A549 (cell line): ENCODE results near the gene ITGAX.

Experiments
- CHD4 ChIP-seq: fragments of 200-600 bp; sonication (generic); IDR thresholded peaks from 2 replicates; pipeline ENCODE4 v1.6.1; 2016; ENCODE audit warnings: antibody characterized with exemption, mild to moderate bottlenecking, borderline replicate concordance
- HDAC2 ChIP-seq: fragments of 200-600 bp; sonication (generic); IDR thresholded peaks from 2 replicates; pipeline ENCODE4 v1.6.1; 2016
- NFE2L2 ChIP-seq: fragments of 150-350 bp; conservative IDR thresholded peaks from 2 replicates; pipeline ENCODE4 v1.6.1; 2014; ENCODE audit warnings: low read length
- POLR2A ChIP-seq: IDR thresholded peaks from 2 replicates; pipeline ENCODE4 v1.6.1; 2012; ENCODE audit warnings: mild to moderate bottlenecking, low read length
- SREBF2 ChIP-seq: fragments of 450-650 bp; IDR thresholded peaks from 2 replicates; pipeline ENCODE4 v1.6.1; 2014; ENCODE audit warnings: mild to moderate bottlenecking, moderate library complexity
- TF ChIP-seq, protein P1 (sequence below): fragments of >200 bp; sonication (Bioruptor Twin); formaldehyde crosslinking; IDR thresholded peaks from 3 replicates; pipeline ENCODE4 v1.5.1; 2016
- TF ChIP-seq, protein P2 (sequence below): IDR thresholded peaks from 2 replicates; pipeline ENCODE4 v1.6.1; 2012; ENCODE audit warnings: low read depth, borderline replicate concordance
- TF ChIP-seq, protein P3 (sequence below): IDR thresholded peaks from 2 replicates; pipeline ENCODE4 v1.6.1; 2012
- TF ChIP-seq, protein P4 (sequence below): fragments of 200-600 bp; sonication (generic); IDR thresholded peaks from 2 replicates; pipeline ENCODE4 v1.6.1; 2016; ENCODE audit warnings: antibody characterized with exemption, mild to moderate bottlenecking, moderate library complexity
- TF ChIP-seq, protein P5 (sequence below): fragments of >200 bp; sonication (Bioruptor Twin); formaldehyde crosslinking; IDR thresholded peaks from 3 replicates; pipeline ENCODE4 v1.6.1; 2016

DNA sequence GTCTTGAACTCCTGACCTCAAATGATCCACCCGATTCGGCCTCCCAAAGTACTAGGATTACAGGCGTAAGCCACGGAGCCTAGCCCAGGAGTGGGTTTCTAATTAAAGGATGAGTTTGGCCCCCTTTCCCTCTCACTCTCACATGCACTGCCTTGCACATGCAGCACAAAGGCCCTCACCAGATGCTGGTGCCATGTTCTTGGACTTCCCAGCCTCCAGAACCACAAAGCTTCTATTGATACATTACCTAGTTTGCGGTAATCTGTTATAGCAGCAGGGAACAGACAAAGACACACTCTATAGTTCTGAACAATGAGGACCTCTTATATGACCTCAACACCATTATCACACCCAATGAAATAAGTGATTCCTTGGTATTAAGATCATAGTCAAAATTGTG lies 20.3 kb downstream of the ITGAX start:
- TF ChIP-seq, protein P1, sequence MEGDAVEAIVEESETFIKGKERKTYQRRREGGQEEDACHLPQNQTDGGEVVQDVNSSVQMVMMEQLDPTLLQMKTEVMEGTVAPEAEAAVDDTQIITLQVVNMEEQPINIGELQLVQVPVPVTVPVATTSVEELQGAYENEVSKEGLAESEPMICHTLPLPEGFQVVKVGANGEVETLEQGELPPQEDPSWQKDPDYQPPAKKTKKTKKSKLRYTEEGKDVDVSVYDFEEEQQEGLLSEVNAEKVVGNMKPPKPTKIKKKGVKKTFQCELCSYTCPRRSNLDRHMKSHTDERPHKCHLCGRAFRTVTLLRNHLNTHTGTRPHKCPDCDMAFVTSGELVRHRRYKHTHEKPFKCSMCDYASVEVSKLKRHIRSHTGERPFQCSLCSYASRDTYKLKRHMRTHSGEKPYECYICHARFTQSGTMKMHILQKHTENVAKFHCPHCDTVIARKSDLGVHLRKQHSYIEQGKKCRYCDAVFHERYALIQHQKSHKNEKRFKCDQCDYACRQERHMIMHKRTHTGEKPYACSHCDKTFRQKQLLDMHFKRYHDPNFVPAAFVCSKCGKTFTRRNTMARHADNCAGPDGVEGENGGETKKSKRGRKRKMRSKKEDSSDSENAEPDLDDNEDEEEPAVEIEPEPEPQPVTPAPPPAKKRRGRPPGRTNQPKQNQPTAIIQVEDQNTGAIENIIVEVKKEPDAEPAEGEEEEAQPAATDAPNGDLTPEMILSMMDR = no peak
- TF ChIP-seq POLR2A (no peak), CHD4 (no peak), NFE2L2 (no peak), HDAC2 (no peak), SREBF2 (no peak)
- TF ChIP-seq, protein P2, sequence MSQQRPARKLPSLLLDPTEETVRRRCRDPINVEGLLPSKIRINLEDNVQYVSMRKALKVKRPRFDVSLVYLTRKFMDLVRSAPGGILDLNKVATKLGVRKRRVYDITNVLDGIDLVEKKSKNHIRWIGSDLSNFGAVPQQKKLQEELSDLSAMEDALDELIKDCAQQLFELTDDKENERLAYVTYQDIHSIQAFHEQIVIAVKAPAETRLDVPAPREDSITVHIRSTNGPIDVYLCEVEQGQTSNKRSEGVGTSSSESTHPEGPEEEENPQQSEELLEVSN = no peak
- TF ChIP-seq, protein P3, sequence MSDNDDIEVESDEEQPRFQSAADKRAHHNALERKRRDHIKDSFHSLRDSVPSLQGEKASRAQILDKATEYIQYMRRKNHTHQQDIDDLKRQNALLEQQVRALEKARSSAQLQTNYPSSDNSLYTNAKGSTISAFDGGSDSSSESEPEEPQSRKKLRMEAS = no peak
- TF ChIP-seq, protein P4, sequence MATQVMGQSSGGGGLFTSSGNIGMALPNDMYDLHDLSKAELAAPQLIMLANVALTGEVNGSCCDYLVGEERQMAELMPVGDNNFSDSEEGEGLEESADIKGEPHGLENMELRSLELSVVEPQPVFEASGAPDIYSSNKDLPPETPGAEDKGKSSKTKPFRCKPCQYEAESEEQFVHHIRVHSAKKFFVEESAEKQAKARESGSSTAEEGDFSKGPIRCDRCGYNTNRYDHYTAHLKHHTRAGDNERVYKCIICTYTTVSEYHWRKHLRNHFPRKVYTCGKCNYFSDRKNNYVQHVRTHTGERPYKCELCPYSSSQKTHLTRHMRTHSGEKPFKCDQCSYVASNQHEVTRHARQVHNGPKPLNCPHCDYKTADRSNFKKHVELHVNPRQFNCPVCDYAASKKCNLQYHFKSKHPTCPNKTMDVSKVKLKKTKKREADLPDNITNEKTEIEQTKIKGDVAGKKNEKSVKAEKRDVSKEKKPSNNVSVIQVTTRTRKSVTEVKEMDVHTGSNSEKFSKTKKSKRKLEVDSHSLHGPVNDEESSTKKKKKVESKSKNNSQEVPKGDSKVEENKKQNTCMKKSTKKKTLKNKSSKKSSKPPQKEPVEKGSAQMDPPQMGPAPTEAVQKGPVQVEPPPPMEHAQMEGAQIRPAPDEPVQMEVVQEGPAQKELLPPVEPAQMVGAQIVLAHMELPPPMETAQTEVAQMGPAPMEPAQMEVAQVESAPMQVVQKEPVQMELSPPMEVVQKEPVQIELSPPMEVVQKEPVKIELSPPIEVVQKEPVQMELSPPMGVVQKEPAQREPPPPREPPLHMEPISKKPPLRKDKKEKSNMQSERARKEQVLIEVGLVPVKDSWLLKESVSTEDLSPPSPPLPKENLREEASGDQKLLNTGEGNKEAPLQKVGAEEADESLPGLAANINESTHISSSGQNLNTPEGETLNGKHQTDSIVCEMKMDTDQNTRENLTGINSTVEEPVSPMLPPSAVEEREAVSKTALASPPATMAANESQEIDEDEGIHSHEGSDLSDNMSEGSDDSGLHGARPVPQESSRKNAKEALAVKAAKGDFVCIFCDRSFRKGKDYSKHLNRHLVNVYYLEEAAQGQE = no peak
- TF ChIP-seq, protein P5, sequence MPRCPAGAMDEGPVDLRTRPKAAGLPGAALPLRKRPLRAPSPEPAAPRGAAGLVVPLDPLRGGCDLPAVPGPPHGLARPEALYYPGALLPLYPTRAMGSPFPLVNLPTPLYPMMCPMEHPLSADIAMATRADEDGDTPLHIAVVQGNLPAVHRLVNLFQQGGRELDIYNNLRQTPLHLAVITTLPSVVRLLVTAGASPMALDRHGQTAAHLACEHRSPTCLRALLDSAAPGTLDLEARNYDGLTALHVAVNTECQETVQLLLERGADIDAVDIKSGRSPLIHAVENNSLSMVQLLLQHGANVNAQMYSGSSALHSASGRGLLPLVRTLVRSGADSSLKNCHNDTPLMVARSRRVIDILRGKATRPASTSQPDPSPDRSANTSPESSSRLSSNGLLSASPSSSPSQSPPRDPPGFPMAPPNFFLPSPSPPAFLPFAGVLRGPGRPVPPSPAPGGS = no peak
